NCI-H1105 (cell line): ENCODE measurements around the gene IL27RA.

Experiments
- DNase-seq: peaks from one replicate; lab custom pipeline; 2025; lab: John Stamatoyannopoulos, UW

Gene IL27RA

GRCh38 chr19:14089412-14089661 lies 57.8 kb downstream of the IL27RA start:
- DNase-seq: no peak

- DNase-seq: no peak
Measured at GRCh38 chr19:14089662-14090508, 58.3 kb downstream of the IL27RA start.

GRCh38 chr19:14090509-14091080 lies 59.0 kb downstream of the IL27RA start, which contains the start of gene SAMD1:
SAMD1 (minus strand) TSS chr19:14090751.
- peak; percentile 80 for DNase-seq

GRCh38 chr19:14091081-14091812 lies 59.7 kb downstream of the IL27RA start:
- DNase-seq: peak; percentile 74

DNA sequence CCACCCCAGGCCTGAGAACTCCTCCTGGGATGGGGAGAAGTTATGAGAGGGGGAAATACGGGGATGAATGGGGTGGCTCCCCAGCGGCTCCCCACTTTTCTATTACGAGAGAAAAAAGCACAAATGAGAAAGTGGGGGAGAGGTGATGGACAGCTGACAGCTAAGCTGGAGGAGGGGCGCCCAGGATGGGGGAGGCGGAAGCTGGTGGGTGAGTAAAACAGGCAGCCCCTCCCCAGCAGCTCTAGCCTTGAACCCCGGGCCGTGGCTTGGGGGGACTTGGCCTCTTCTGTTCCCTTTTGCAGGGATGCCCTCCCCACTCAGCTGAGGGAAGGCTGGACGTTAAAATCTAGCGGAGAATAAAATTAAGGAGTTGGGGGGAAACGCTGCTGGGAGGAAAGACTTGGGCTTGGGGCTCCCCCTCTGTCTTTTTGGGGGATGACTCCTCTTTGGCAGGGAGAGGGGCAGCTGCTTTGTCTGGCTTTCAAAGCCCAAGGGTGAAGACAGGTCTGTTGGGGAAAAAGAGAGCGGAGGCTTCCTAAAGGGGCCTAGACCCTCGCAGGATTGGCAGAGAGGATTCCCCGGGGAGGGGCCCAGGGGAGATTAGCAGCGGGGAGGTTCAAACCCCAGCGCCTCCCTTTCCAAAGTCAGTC lies 60.4 kb downstream of the IL27RA start:
- DNase-seq: no peak

- no peak for DNase-seq
Measured at GRCh38 chr19:14093117-14093823, 61.7 kb downstream of the IL27RA start.

DNA sequence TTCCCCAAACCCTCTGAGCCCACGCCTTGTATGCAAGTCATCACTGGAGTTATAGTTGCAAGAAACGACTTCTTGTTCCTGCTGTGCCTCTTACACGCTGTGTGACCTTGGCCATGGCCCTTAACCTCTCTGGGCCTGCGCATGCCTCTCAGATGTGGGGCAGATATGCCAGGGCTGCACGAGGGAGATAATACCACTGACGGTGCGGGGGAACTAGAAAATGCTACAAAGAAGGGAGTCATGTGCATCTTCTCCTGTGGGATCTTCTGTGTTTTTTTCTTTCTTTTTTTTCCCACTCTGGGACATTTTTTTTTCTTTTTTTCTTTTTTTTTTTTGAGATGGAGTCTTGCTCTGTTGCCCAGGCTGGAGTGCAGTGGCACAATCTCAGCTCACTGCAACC lies 63.3 kb downstream of the IL27RA start:
- no peak for DNase-seq

DNA sequence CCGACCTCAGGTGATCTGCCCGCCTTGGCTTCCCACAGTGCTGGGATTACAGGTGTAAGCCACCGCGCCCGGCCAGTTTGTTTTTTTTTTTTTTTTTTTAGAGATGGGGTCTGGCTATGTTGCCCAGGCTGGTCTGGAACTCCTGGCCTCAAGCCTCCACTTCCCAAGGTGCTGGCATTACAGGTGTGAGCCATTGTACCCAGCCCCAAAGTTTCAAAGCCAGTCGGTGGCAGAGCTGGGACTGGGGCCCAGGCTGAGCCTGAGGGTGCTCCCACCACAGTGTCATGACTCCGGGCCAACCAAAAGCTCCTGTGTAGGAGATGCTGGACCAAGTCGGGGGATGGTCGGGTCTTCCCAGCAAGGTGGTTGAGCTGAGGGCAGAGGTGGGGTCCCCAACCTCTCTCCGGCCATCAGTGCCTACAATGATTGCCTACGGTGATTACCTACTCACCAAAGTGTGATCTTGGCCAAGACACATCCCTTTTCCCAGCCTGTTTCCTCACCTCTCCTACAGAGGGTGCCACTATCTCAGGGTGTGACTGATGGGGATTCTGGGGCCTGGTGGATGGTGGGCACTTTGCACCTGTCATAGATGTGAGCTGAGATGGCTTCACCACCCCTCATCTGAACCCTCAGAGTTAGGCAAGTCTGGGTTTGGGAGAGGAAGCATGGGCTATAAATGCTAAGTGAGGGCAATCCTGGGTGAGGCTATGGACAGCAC lies 64.9 kb downstream of the IL27RA start:
- no peak for DNase-seq

GRCh38 chr19:14097532-14098151 lies 66.1 kb downstream of the IL27RA start:
- DNase-seq: no peak

- no peak for DNase-seq
Measured at GRCh38 chr19:14101003-14101545, 69.5 kb downstream of the IL27RA start.

DNA sequence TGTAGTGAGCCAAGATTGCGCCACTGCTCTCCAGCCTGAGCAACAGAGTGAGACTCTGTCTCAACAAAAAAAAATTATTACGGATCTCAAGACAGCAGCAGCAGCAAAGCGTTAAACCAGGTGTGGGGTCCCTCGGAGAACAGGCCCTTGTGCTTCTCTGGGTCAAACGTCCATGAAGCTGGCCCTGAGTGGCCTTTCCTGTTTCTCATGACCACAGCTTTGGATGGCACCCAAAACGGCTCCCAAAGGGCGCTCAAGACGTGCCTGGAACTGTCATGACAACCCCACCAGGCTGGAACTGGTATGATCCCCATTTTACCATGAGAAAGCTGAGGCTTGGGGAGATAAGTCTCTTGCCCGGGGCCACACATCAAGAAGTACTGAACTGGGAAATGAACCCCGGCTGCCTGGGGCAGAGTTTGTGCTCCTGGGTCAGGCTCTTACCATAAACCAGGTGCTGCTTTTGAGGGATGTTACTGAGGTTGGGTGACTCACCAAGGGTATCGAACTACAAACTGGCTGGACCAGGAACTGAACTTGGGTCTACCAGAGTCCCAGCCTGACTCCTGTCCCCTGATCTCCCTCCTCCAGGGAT lies 70.6 kb downstream of the IL27RA start:
- no peak for DNase-seq

DNA sequence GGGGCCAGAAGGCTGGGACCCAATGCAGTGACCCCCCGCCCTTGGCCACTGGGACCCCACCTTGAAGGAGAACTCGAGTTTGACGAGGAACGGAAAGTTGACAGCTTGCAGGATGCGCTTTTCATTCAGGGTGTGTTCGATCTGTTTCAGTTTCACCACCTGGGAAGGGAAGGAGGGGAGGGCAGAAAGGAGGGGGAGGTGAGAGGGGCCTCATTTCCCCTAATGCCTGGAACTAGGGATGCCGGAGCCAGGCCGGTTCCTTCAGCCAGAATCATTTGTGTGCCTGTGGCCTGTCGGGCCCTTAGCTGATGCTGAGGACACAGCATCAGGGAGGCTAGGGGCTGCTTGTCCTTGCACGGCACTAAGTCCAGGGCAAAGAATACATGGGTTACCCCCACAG lies 71.2 kb downstream of the IL27RA start:
- DNase-seq: no peak
